Endodermal cell (in vitro differentiated cells): Measurements from ENCODE around the gene PRR5L. TPM values are rescaled to one million over a fixed set of nuclear protein-coding genes. Genes with fewer than 3 reads are reported as not detected.

ENCODE experiments used
- DNase-seq: peaks from one replicate; pipeline ENCODE4 v3.0.0-alpha.2; 2017
- H3K27ac ChIP-seq: 2 replicates; pipeline ENCODE4 v1.5.1; 2013; ENCODE audit warnings: mild to moderate bottlenecking, low read depth, low read length, moderate library complexity
- H3K27me3 ChIP-seq: 2 replicates; pipeline ENCODE4 v1.6.1; 2013; ENCODE audit warnings: mild to moderate bottlenecking, low read length, moderate library complexity; ENCODE audit not compliant: insufficient read depth, control insufficient read depth, poor library complexity, severe bottlenecking
- H3K36me3 ChIP-seq: 2 replicates; pipeline ENCODE4 v1.7.0; 2013; ENCODE audit warnings: mild to moderate bottlenecking, low read length, moderate library complexity; ENCODE audit not compliant: control insufficient read depth, insufficient read depth
- H3K4me1 ChIP-seq: one replicate; pipeline ENCODE4 v1.7.0; 2013; ENCODE audit warnings: low read length; ENCODE audit not compliant: control insufficient read depth, insufficient read depth
- H3K4me3 ChIP-seq: 2 replicates; pipeline ENCODE4 v1.5.1; 2013; ENCODE audit warnings: mild to moderate bottlenecking, low read length, moderate library complexity
- H3K9ac ChIP-seq: 2 replicates; pipeline ENCODE4 v1.6.1; 2013; ENCODE audit warnings: mild to moderate bottlenecking, low read length, moderate library complexity; ENCODE audit not compliant: poor library complexity, severe bottlenecking; ENCODE audit errors: extremely low read depth
- H3K9me3 ChIP-seq: 2 replicates; pipeline ENCODE4 v1.6.1; 2013; ENCODE audit warnings: mild to moderate bottlenecking, low read length, moderate library complexity; ENCODE audit not compliant: control insufficient read depth
- H3K27ac Mint-ChIP-seq: 2 replicates; pipeline ENCODE4 v1.8.0; 2020; ENCODE audit warnings: mixed read lengths
- H3K27me3 Mint-ChIP-seq: 2 replicates; pipeline ENCODE4 v1.8.0; 2021; ENCODE audit warnings: mild to moderate bottlenecking, mixed read lengths; ENCODE audit not compliant: insufficient read depth
- H3K36me3 Mint-ChIP-seq: 2 replicates; pipeline ENCODE4 v1.8.0; 2020; ENCODE audit warnings: low read depth, mixed read lengths
- H3K4me1 Mint-ChIP-seq: 2 replicates; pipeline ENCODE4 v1.8.0; 2020; ENCODE audit warnings: mixed read lengths
- H3K4me3 Mint-ChIP-seq: 2 replicates; pipeline ENCODE4 v1.8.0; 2020; ENCODE audit warnings: mild to moderate bottlenecking, moderate library complexity, mixed read lengths
- H3K9me3 Mint-ChIP-seq: 2 replicates; pipeline ENCODE4 v1.8.0; 2020; ENCODE audit warnings: mild to moderate bottlenecking, mixed read lengths
- WGBS, 2 experiments: methylation state at CpG; one replicate each; pipeline versions ENCODE4 v1.1.5 to v1.1.7; 2013; ENCODE audit warnings: missing lambda C conversion rate in 2 of 2, mixed read lengths in 1 of 2; ENCODE audit not compliant: insufficient coverage in 1 of 2, insufficient read length in 1 of 2; 5-methylcytosine and 5-hydroxymethylcytosine counted together
- total RNA-seq, 2 donors: library from RNA; stranded (reverse); fragmentation: NEBNext Ultra II Directional in 1 of 2; extraction: Animal tissue kit (Norgen Biotek cat#: 25700) in 1 of 2; gene quantifications; 2 replicates in 1 of 2; 3 replicates in 1 of 2; pipeline ENCODE4 v1.2.1, GENCODE V29; 2021
- TF ChIP-seq, protein P1 (sequence below): fragments of 200-600 bp; sonication (generic); conservative IDR thresholded peaks from 2 replicates; pipeline ENCODE4 v1.5.0; 2021; ENCODE audit warnings: antibody characterized with exemption, mild to moderate bottlenecking

PRR5L gene
- total RNA-seq, 2 donors from 2014 or later, result 5.3 to 7.2 TPM

DNA sequence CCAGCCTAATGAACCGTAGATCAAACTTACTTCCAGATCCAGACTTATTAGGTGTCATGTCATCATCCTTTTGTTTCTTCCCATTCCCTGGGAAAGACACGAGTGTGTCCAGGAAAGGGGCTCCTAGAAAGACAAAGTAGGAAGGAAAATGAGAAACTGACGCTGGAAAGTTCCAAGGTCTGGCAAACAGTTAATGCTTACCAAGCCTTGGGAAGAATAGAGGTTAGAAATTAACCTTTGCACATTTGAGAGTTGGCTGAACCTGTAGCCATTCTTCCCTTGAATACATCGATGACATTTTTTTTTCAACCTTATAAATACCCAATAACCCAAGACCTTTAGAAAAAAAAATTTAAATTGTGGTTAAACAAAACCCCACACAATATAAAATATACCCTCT lies 136.7 kb downstream of the PRR5L start:
- no peak overlapping the region for H3K4me3 ChIP-seq
- TF ChIP-seq, protein P1, sequence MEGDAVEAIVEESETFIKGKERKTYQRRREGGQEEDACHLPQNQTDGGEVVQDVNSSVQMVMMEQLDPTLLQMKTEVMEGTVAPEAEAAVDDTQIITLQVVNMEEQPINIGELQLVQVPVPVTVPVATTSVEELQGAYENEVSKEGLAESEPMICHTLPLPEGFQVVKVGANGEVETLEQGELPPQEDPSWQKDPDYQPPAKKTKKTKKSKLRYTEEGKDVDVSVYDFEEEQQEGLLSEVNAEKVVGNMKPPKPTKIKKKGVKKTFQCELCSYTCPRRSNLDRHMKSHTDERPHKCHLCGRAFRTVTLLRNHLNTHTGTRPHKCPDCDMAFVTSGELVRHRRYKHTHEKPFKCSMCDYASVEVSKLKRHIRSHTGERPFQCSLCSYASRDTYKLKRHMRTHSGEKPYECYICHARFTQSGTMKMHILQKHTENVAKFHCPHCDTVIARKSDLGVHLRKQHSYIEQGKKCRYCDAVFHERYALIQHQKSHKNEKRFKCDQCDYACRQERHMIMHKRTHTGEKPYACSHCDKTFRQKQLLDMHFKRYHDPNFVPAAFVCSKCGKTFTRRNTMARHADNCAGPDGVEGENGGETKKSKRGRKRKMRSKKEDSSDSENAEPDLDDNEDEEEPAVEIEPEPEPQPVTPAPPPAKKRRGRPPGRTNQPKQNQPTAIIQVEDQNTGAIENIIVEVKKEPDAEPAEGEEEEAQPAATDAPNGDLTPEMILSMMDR, result no peak
- no peaks in the 10 kb centered on the region for H3K4me1 ChIP-seq
- H3K9me3 ChIP-seq, result peaks cover 13% of the 10 kb centered on the region
- peaks cover 6% of the 10 kb centered on the region for H3K36me3 ChIP-seq
- H3K27ac ChIP-seq, result no peak overlapping the region
- H3K27me3 ChIP-seq, result peaks cover 14% of the 10 kb centered on the region
- Mint-ChIP-seq H3K9me3 (peaks cover 5% of the 10 kb centered on the region), H3K4me3 (no peak overlapping the region), H3K4me1 (peaks cover 4% of the 10 kb centered on the region), H3K36me3 (no peaks in the 10 kb centered on the region), H3K27me3 (peaks cover 67% of the 10 kb centered on the region), H3K27ac (no peak overlapping the region)
- no peak overlapping the region for H3K9ac ChIP-seq
- DNase-seq, result no peak
- WGBS, 2 experiments, result 94 to 100% methylated on average over 2 to 4 of the region's 4 CpGs

DNA sequence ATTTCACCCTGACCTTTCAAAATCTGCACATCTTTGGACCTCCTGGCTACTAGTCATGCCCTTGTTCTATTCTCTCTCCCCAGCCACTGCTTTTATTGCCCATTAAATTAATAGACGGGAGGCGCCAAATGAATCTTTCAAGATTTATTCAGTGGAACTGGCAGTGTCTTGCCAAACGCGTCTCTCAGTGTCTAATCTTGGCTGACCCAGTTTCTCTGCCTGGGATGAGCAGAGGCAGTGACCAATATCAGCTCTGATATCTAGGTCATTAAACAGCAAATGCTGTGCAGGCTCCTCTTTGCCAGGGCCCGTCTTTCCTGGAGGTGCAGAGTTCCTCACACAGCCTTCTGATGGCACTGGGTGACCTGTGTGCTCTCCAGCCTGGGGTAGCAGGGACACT lies 140.0 kb downstream of the PRR5L start:
- Mint-ChIP-seq H3K27ac (no peak overlapping the region), H3K36me3 (no peaks in the 10 kb centered on the region), H3K27me3 (peaks cover 54% of the 10 kb centered on the region), H3K9me3 (peaks cover 10% of the 10 kb centered on the region), H3K4me3 (no peak overlapping the region), H3K4me1 (peaks cover 4% of the 10 kb centered on the region)
- no peak overlapping the region for H3K9ac ChIP-seq
- H3K9me3 ChIP-seq, result peaks cover 13% of the 10 kb centered on the region
- no peak for DNase-seq
- H3K4me3 ChIP-seq, result no peak overlapping the region
- WGBS, 2 experiments, result 93 to 97% methylated on average over 5 of the region's 5 CpGs
- TF ChIP-seq, protein P1, result no peak
- peaks cover 6% of the 10 kb centered on the region for H3K36me3 ChIP-seq
- H3K27me3 ChIP-seq, result peaks cover 5% of the 10 kb centered on the region
- H3K4me1 ChIP-seq, result no peaks in the 10 kb centered on the region
- no peak overlapping the region for H3K27ac ChIP-seq

DNA sequence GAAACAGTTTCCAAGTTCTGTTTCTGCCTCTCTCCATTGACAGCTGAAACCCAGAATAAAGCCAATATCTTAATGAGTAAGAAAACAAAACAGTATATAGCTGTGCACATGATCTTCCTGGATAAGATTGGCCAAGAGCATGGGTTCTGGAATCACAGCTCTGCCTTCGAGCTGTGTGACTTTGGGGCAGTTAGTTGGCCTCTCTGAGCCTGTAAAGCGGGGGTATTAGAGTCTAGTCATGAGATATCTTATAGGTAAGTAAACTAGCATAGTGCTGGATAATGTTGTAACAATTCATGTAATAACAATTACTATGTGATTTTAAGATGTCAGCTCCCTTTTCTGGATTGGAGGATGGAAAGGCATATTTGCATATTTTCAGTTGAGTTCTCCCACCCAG lies 140.5 kb downstream of the PRR5L start:
- H3K4me1 Mint-ChIP-seq, result peaks cover 4% of the 10 kb centered on the region
- no peak for DNase-seq
- no peak overlapping the region for H3K9ac ChIP-seq
- WGBS, 2 experiments, result 100% methylated on average over 2 of the region's 2 CpGs
- no peaks in the 10 kb centered on the region for H3K4me1 ChIP-seq
- H3K4me3 Mint-ChIP-seq, result no peak overlapping the region
- no peak overlapping the region for H3K4me3 ChIP-seq
- peaks cover 50% of the 10 kb centered on the region for H3K27me3 Mint-ChIP-seq
- peaks cover 10% of the 10 kb centered on the region for H3K9me3 Mint-ChIP-seq
- H3K36me3 Mint-ChIP-seq, result no peaks in the 10 kb centered on the region
- H3K27ac Mint-ChIP-seq, result no peak overlapping the region
- peaks cover 13% of the 10 kb centered on the region for H3K9me3 ChIP-seq
- no peak overlapping the region for H3K27ac ChIP-seq
- H3K36me3 ChIP-seq, result peaks cover 6% of the 10 kb centered on the region
- peaks cover 5% of the 10 kb centered on the region for H3K27me3 ChIP-seq
- TF ChIP-seq, protein P1, result no peak
